MCF 10A (cell line): ENCODE data around the gene PMVK. TPM values are rescaled to one million over a fixed set of nuclear protein-coding genes. Genes with fewer than 3 reads are reported as not detected.
"Not testable (repeated sequence)": the region's sequence is repeated elsewhere in the genome, so short reads cannot be mapped to it uniquely, and the experiment has no call there.

Source experiments
- BruUV-seq: library from RNA; stranded (reverse); fragments of 400-500 nt; replicated peaks from 2 replicates; lab custom pipeline; 2021; lab: Mats Ljungman, UMichigan
- CTCF ChIA-PET: fragments of 300-600 bp; sonication (Branson Sonifier 250); formaldehyde crosslinking; extraction: SDS; loops from one replicate; lab custom pipeline; 2021; ENCODE audit warnings: antibody characterized with exemption, inconsistent platforms; lab: Yijun Ruan, JAX
- POLR2A ChIA-PET: fragments of 300-600, 350-650 bp; sonication (Branson Sonifier 250); formaldehyde crosslinking; extraction: SDS; loops from one replicate; lab custom pipeline; 2020; ENCODE audit warnings: antibody characterized with exemption, inconsistent platforms; lab: Yijun Ruan, JAX
- DNase-seq: peaks from one replicate; pipeline ENCODE4 v3.0.0-alpha.2; 2018; ENCODE audit not compliant: unreplicated experiment
- H3K27ac Mint-ChIP-seq: one replicate; pipeline ENCODE4 v1.8.0; 2022; ENCODE audit warnings: mild to moderate bottlenecking, low read depth, mixed read lengths; ENCODE audit not compliant: unreplicated experiment
- H3K27me3 Mint-ChIP-seq: one replicate; pipeline ENCODE4 v1.8.0; 2022; ENCODE audit warnings: mixed read lengths; ENCODE audit not compliant: insufficient read depth, unreplicated experiment
- H3K36me3 Mint-ChIP-seq: one replicate; pipeline ENCODE4 v1.8.0; 2022; ENCODE audit warnings: mild to moderate bottlenecking, moderate library complexity, mixed read lengths; ENCODE audit not compliant: insufficient read depth, unreplicated experiment
- H3K4me1 Mint-ChIP-seq: one replicate; pipeline ENCODE4 v1.8.0; 2022; ENCODE audit warnings: mixed read lengths; ENCODE audit not compliant: insufficient read depth, unreplicated experiment
- H3K4me3 Mint-ChIP-seq: one replicate; pipeline ENCODE4 v1.8.0; 2022; ENCODE audit warnings: mild to moderate bottlenecking, moderate library complexity, mixed read lengths; ENCODE audit not compliant: unreplicated experiment
- H3K9me3 Mint-ChIP-seq: one replicate; pipeline ENCODE4 v1.8.0; 2022; ENCODE audit warnings: mixed read lengths; ENCODE audit not compliant: unreplicated experiment
- intact Hi-C: fragments of 100-400 bp; cut with micrococcal nuclease; formaldehyde crosslinking; loops from 2 replicates; pipeline ENCODE4 v1.14.1; 2022
- total RNA-seq: library from RNA; stranded (reverse); gene quantifications from 2 replicates; pipeline ENCODE4 v1.2.3, GENCODE V29; 2022
- TF ChIP-seq, protein P1 (sequence below): fragments of 200-600 bp; IDR thresholded peaks from one replicate; pipeline ENCODE4 v1.8.0; 2022; ENCODE audit warnings: antibody characterized with exemption, mild to moderate bottlenecking; ENCODE audit not compliant: unreplicated experiment

Gene PMVK
- total RNA-seq, 1 experiment from 2014 or later = 68.9 TPM

DNA sequence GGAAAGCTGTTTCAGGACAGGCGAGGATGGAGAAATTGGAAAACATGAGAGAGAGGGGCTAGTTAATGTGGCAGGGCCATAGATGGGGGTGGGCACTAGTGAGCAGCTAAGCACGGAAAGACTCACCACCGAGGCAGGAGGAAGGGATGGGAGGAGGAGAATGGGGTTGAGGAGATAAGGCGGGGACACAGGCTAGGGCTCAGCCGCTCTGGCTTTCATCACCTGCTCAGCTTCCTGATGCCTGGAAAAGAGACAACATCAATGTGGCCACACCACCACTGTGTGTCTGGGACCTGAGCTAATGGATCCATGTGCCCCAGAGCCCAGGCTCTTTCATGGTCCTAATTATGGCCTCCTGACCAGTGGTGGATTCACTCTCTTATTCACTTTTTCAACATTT is 27.6 kb downstream of the PMVK start:
- no peak overlapping the region for H3K4me3 Mint-ChIP-seq
- intact Hi-C loops = no loop called here
- ChIA-PET POLR2A (interaction anchor here (1.4 to 2.7 kb wide), 2 partner anchors 23 to 28 kb away, joined by 3 to 14 read pairs; partner anchors contain the start of gene PMVK), CTCF (interaction anchor here (1.3 to 1.9 kb wide), 6 partner anchors 28 to 349 kb away, joined by 3 to 8 read pairs (median 6); partner anchors contain the start of gene PMVK)
- no peaks in the 10 kb centered on the region for H3K4me1 Mint-ChIP-seq
- DNase-seq = no peak
- no peaks in the 10 kb centered on the region for H3K27me3 Mint-ChIP-seq
- TF ChIP-seq, protein P1, sequence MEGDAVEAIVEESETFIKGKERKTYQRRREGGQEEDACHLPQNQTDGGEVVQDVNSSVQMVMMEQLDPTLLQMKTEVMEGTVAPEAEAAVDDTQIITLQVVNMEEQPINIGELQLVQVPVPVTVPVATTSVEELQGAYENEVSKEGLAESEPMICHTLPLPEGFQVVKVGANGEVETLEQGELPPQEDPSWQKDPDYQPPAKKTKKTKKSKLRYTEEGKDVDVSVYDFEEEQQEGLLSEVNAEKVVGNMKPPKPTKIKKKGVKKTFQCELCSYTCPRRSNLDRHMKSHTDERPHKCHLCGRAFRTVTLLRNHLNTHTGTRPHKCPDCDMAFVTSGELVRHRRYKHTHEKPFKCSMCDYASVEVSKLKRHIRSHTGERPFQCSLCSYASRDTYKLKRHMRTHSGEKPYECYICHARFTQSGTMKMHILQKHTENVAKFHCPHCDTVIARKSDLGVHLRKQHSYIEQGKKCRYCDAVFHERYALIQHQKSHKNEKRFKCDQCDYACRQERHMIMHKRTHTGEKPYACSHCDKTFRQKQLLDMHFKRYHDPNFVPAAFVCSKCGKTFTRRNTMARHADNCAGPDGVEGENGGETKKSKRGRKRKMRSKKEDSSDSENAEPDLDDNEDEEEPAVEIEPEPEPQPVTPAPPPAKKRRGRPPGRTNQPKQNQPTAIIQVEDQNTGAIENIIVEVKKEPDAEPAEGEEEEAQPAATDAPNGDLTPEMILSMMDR = no peak
- H3K9me3 Mint-ChIP-seq = peaks cover 13% of the 10 kb centered on the region
- no peak overlapping the region for H3K27ac Mint-ChIP-seq
- H3K36me3 Mint-ChIP-seq = peaks cover 5% of the 10 kb centered on the region
- BruUV-seq = no TSS peak

DNA sequence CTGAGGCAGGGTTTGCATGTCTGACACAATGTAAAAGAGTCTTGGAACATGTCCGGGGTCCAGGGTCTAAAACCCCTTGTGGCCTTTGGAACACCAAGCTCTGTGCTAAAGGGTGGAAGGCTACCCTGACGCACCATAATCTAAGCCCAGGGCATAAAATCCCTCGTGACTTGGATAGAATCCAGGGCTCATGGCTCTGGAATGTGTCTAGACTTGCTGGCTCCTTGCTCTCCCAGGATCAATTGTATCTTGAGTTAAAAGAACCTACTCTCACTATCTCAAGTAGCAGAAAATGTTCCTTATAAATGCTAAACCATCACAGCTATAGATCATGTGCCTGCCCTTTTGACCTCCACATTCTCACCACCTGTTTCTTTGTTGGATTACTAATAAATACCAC is 28.4 kb downstream of the PMVK start:
- H3K4me1 Mint-ChIP-seq, H3K4me3 Mint-ChIP-seq, BruUV-seq, intact Hi-C loops, H3K36me3 Mint-ChIP-seq, H3K27me3 Mint-ChIP-seq: not testable (repeated sequence)
- Mint-ChIP-seq H3K9me3 (peaks cover 13% of the 10 kb centered on the region), H3K27ac (peak overlapping the region; percentile 41)
- CTCF ChIA-PET = interaction anchor here (1.4 to 1.9 kb wide), 5 partner anchors 29 to 348 kb away, joined by 3 to 8 read pairs (median 7); partner anchors contain the start of gene PMVK
- POLR2A ChIA-PET = interaction anchor here (0.8 to 2.7 kb wide), 2 partner anchors 28 to 131 kb away, joined by 3 to 14 read pairs; partner anchors contain the start of gene PMVK
- DNase-seq = peak; percentile 32

DNA sequence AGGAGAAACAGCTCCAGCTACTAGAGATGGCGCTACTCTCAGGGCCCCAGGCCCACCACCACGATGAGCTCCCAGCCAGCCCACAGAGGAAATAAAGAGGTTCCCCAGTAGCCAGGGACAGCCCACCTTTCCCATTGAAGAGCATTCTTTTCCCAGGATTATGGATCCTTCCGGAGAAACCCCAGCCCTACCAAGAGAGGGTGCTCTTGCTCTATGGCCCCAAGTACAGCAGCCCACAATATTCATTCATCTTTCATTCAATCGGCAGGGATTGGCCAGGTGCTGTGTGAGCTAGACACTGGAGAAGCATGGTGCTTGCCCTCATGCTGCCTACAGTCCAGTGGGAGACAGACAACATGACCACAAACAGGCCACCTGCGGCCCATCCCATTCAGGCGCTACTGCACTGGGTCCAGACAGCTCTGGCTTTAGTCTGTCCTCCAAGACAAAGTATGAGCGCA is 29.9 kb downstream of the PMVK start:
- CTCF ChIA-PET = interaction anchor here (0.5 to 2.5 kb wide), 12 partner anchors 10 to 571 kb away, joined by 3 to 14 read pairs (median 3); partner anchors contain the start of gene SHC1
- Mint-ChIP-seq H3K4me1 (no peaks in the 10 kb centered on the region), H3K27ac (no peak overlapping the region), H3K27me3 (no peaks in the 10 kb centered on the region), H3K9me3 (peaks cover 13% of the 10 kb centered on the region), H3K4me3 (no peak overlapping the region), H3K36me3 (peaks cover 3% of the 10 kb centered on the region)
- DNase-seq = peak; percentile 57
- POLR2A ChIA-PET = interaction anchor here (0.6 to 0.9 kb wide), 2 partner anchors 37 to 264 kb away, joined by 3 read pairs; no protein-coding TSS in a partner anchor
- TF ChIP-seq, protein P1 = peak; percentile 45
- intact Hi-C loops = loop anchor here (1.0 kb wide), 2 partner anchors 93 to 178 kb away; no protein-coding TSS in a partner anchor
- BruUV-seq = no TSS peak

DNA sequence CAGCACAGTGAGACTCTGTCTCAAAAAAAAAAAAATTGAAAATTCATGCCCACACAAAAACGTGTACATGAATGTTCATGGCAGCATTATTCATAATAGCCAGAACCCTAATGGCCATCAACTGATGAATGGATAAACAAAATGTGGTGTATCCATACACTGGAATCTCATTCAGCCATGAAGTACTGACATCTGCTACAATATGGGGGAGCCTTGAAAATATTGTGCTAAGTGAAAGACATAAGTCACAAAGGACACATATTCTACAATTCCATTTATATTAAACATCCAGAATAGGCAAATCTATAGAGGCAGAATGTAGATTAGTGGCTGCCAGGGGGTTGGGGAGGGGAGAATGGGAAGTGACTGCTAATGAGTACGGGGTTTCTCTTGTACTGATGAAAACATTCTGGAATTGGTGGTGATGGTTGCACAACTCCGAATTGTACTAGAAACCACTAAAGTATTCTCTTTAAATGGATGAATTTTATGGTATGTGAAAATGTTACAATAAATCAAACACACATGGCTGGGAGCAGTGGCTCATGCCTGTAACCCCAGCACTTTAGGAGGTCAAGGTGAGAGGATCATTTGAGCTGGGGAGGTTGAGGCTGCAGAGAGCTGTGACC is 33.5 kb downstream of the PMVK start:
- Mint-ChIP-seq H3K27ac (no peak overlapping the region), H3K4me3 (no peak overlapping the region), H3K36me3 (no peaks in the 10 kb centered on the region), H3K27me3 (peaks cover 17% of the 10 kb centered on the region), H3K4me1 (no peaks in the 10 kb centered on the region), H3K9me3 (no peaks in the 10 kb centered on the region)
- DNase-seq = no peak
- BruUV-seq = no TSS peak
- CTCF ChIA-PET = interaction anchor here (0.6 kb wide), 1 partner anchor 314 kb away, joined by 3 read pairs; no protein-coding TSS in a partner anchor
- POLR2A ChIA-PET = interaction anchor here (0.5 to 1.5 kb wide), 3 partner anchors 17 to 159 kb away, joined by 3 read pairs; no protein-coding TSS in a partner anchor
- intact Hi-C loops = no loop called here
- TF ChIP-seq, protein P1 = no peak
